ENCODE results near the gene YPEL2.

DNA sequence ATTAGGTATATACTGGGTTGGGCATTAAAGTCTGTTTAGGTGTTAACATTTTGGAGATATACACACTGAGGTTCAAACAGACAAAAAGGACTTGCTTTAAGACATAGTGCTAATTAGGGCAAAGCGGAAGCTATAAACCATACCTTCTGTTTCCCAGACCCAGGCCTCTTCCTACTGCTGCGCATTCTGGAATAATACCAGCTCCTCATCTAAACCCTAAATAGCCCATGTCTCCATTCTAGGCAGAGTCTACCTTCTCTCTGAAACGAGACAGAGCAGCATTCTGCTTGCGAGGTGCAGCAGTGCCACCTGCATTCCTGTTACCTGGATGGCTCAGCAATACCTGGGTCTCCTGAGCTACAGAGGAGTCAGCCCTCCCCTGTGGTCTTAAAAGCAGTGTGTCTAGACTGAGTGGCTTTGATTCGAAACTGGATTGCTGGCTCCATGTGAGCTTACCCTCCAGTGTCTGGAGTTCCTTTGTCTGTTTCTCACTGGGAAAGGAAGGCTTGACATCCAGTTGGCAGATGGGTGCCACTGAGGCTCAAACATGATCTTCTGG lies 6.4 kb downstream of the YPEL2 start:
- TF ChIP-seq, protein P1, sequence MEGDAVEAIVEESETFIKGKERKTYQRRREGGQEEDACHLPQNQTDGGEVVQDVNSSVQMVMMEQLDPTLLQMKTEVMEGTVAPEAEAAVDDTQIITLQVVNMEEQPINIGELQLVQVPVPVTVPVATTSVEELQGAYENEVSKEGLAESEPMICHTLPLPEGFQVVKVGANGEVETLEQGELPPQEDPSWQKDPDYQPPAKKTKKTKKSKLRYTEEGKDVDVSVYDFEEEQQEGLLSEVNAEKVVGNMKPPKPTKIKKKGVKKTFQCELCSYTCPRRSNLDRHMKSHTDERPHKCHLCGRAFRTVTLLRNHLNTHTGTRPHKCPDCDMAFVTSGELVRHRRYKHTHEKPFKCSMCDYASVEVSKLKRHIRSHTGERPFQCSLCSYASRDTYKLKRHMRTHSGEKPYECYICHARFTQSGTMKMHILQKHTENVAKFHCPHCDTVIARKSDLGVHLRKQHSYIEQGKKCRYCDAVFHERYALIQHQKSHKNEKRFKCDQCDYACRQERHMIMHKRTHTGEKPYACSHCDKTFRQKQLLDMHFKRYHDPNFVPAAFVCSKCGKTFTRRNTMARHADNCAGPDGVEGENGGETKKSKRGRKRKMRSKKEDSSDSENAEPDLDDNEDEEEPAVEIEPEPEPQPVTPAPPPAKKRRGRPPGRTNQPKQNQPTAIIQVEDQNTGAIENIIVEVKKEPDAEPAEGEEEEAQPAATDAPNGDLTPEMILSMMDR (IDR thresholded peaks at IDR 0.05): no peak
- TF ChIP-seq POLR2A (IDR thresholded peaks at IDR 0.05): no peak

Measured in Peyer's patch (tissue), 4 donors.